Measurements from ENCODE around the gene NFU1. TPM values are rescaled to one million over a fixed set of nuclear protein-coding genes. Genes with fewer than 3 reads are reported as not detected.

Gene NFU1
- total and polyA plus RNA-seq, 2 donors (not counting 1 experiment from before 2014, with no cell fraction given): 57.3 to 62.9 TPM

DNA sequence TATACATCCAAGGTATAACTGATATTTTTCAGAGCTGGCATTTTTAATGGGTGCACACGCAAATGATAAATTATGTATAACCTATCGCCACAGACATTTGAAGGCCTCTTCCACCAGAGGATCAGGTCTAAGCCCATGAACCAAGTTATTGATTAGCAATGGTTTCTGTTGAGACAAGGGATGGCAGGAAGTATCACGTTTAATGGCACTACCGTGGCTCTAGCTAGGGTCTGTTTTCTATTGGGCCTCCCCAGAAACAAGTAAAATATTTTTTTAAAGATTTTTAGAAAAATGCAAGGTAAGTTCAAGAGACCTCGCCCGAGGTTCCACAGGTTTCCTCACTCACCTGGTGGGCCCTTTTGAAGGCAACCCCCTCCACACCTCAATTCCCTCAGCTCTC is 50.9 kb downstream of the NFU1 start:
- no peak for DNase-seq (ENCODE audit: low read depth in 2 of 2)
- Histone ChIP-seq H3K9ac (ENCODE audit: insufficient read depth, low read length) (peak overlapping the region; percentile 84), H4K20me1 (ENCODE audit: control insufficient read depth, extremely low read depth, insufficient read depth, low read length) (no peaks in the 10 kb centered on the region), H3K27ac (ENCODE audit: insufficient read depth, low read length) (peak overlapping the region; percentile 64), H3K4me1 (ENCODE audit: control insufficient read depth, extremely low read depth, insufficient read depth, low read length) (peaks cover 8% of the 10 kb centered on the region), H3K4me2 (ENCODE audit: extremely low read depth, insufficient read depth, low read length) (peak overlapping the region; percentile 91), H3K27me3 (ENCODE audit: control insufficient read depth, insufficient read depth, low read length) (no peaks in the 10 kb centered on the region), H3K36me3 (ENCODE audit: control insufficient read depth, insufficient read depth, low read length) (no peaks in the 10 kb centered on the region), H3K9me3 (ENCODE audit: control insufficient read depth, insufficient read depth, low read depth, low read length) (no peaks in the 10 kb centered on the region), H3K4me3 (replicated peaks in 1 of 4; ENCODE audit: control extremely low read depth in 1 of 4, insufficient read depth in 1 of 4, low read depth in 3 of 4, low read length in 4 of 4) (peak overlapping the region; percentile 70 to 96 (median 78)), H3K79me2 (ENCODE audit: control insufficient read depth, insufficient read depth, low read length) (peaks cover 56% of the 10 kb centered on the region), H2AFZ (ENCODE audit: low read length) (no peak overlapping the region)
- TF ChIP-seq, protein P1, sequence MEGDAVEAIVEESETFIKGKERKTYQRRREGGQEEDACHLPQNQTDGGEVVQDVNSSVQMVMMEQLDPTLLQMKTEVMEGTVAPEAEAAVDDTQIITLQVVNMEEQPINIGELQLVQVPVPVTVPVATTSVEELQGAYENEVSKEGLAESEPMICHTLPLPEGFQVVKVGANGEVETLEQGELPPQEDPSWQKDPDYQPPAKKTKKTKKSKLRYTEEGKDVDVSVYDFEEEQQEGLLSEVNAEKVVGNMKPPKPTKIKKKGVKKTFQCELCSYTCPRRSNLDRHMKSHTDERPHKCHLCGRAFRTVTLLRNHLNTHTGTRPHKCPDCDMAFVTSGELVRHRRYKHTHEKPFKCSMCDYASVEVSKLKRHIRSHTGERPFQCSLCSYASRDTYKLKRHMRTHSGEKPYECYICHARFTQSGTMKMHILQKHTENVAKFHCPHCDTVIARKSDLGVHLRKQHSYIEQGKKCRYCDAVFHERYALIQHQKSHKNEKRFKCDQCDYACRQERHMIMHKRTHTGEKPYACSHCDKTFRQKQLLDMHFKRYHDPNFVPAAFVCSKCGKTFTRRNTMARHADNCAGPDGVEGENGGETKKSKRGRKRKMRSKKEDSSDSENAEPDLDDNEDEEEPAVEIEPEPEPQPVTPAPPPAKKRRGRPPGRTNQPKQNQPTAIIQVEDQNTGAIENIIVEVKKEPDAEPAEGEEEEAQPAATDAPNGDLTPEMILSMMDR (conservative IDR thresholded peaks at IDR 0.05 in 1 of 2, IDR thresholded peaks at IDR 0.05 in 1 of 2; ENCODE audit: low read depth in 1 of 2, low read length in 2 of 2): no peak
- TF ChIP-seq EZH2 (IDR thresholded peaks at IDR 0.05; ENCODE audit: low read length, missing control alignments): no peak

DNA sequence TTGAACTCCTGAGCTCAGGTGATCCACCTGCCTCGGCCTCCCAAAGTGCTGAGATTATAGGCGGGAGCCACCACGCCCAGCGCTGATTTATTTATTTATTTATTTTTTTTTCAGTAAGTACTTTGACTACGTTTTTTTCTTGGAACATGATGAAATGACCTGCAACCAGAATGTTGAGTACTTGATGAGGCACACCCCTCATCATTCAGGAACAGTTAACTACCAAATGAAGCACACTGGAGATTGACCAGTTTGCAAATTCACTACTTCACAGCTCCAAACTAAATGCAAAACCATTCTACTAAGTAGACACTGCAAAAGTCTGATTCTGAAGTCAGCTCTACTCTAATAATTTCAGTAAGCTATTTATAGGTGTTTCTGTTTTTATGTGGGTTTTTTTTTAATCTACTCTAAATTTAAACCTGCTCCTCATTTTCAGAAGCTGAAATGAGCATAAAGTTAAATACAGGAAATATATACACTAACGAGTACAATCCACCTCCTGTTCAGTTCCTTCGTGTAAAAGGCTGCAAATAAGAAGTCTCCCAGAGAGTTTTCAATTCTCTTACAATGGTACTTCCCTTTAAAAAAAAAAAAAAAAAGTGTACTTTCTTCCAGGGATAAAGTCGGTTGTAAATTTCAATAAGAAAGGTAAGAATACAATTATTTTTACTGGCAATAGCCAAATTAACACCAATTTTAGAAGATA is 51.6 kb downstream of the NFU1 start:
- peak in 1 of 2 donors; percentile 84 for DNase-seq (ENCODE audit: low read depth in 2 of 2)
- Histone ChIP-seq H3K4me1 (ENCODE audit: control insufficient read depth, extremely low read depth, insufficient read depth, low read length) (peaks cover 8% of the 10 kb centered on the region), H3K27ac (ENCODE audit: insufficient read depth, low read length) (no peak overlapping the region), H3K27me3 (ENCODE audit: control insufficient read depth, insufficient read depth, low read length) (no peaks in the 10 kb centered on the region), H3K79me2 (ENCODE audit: control insufficient read depth, insufficient read depth, low read length) (peaks cover 63% of the 10 kb centered on the region), H3K9ac (ENCODE audit: insufficient read depth, low read length) (no peak overlapping the region), H2AFZ (ENCODE audit: low read length) (no peak overlapping the region), H3K36me3 (ENCODE audit: control insufficient read depth, insufficient read depth, low read length) (no peaks in the 10 kb centered on the region), H3K4me2 (ENCODE audit: extremely low read depth, insufficient read depth, low read length) (peak overlapping the region; percentile 91), H3K4me3 (replicated peaks in 1 of 4; ENCODE audit: control extremely low read depth in 1 of 4, insufficient read depth in 1 of 4, low read depth in 3 of 4, low read length in 4 of 4) (peak overlapping the region; percentile 70 to 96 (median 78)), H3K9me3 (ENCODE audit: control insufficient read depth, insufficient read depth, low read depth, low read length) (no peaks in the 10 kb centered on the region), H4K20me1 (ENCODE audit: control insufficient read depth, extremely low read depth, insufficient read depth, low read length) (no peaks in the 10 kb centered on the region)
- TF ChIP-seq EZH2 (IDR thresholded peaks at IDR 0.05; ENCODE audit: low read length, missing control alignments): no peak
- TF ChIP-seq, protein P1 (conservative IDR thresholded peaks at IDR 0.05 in 1 of 2, IDR thresholded peaks at IDR 0.05 in 1 of 2; ENCODE audit: low read depth in 1 of 2, low read length in 2 of 2): no peak

DNA sequence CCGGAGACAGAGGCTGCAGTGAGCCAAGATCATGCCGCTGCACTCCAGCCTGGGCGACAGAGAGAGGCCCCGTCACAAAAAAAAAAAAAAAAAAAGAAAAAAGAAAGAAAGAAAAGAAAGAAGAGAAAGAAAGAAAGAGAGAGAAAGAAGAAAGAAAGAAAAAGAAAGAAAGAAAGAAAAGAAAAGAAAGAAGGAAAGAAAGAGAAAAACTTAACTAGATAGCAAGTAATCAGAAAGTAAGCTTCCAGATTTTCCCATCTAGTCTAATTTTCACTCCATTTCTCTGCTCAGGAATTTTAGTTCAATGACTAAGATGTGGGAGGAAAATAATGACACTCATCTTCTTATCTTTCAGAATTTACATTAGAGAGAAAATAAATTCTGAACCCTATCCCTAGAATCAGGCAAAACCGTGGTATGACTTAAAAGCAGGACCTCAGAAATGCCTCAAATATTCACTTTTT is 52.6 kb downstream of the NFU1 start:
- Histone ChIP-seq H3K4me3 (replicated peaks in 1 of 4; ENCODE audit: control extremely low read depth in 1 of 4, insufficient read depth in 1 of 4, low read depth in 3 of 4, low read length in 4 of 4) (peak overlapping the region in 2 of 4 experiments; percentile 46 to 77), H3K9ac (ENCODE audit: insufficient read depth, low read length) (no peak overlapping the region), H3K9me3 (ENCODE audit: control insufficient read depth, insufficient read depth, low read depth, low read length) (no peaks in the 10 kb centered on the region), H3K79me2 (ENCODE audit: control insufficient read depth, insufficient read depth, low read length) (peaks cover 72% of the 10 kb centered on the region), H2AFZ (ENCODE audit: low read length) (no peak overlapping the region), H3K4me2 (ENCODE audit: extremely low read depth, insufficient read depth, low read length) (peak overlapping the region; percentile 7), H3K27me3 (ENCODE audit: control insufficient read depth, insufficient read depth, low read length) (no peaks in the 10 kb centered on the region), H3K4me1 (ENCODE audit: control insufficient read depth, extremely low read depth, insufficient read depth, low read length) (peaks cover 8% of the 10 kb centered on the region), H4K20me1 (ENCODE audit: control insufficient read depth, extremely low read depth, insufficient read depth, low read length) (no peaks in the 10 kb centered on the region), H3K36me3 (ENCODE audit: control insufficient read depth, insufficient read depth, low read length) (no peaks in the 10 kb centered on the region), H3K27ac (ENCODE audit: insufficient read depth, low read length) (no peak overlapping the region)
- DNase-seq (ENCODE audit: low read depth in 2 of 2): peak in 1 of 2 donors; percentile 49
- TF ChIP-seq, protein P1 (conservative IDR thresholded peaks at IDR 0.05 in 1 of 2, IDR thresholded peaks at IDR 0.05 in 1 of 2; ENCODE audit: low read depth in 1 of 2, low read length in 2 of 2): no peak
